Measurements from ENCODE around the gene RTF2.
"Not testable (repeated sequence)": the region's sequence is repeated elsewhere in the genome, so short reads cannot be mapped to it uniquely, and the experiment has no call there.

The RTF2 gene

GRCh38 chr20:56554869-56555268 is 86.4 kb downstream of the RTF2 start:
- DNase-seq = no peak

GRCh38 chr20:56558968-56559367 is 90.5 kb downstream of the RTF2 start:
- no peak for DNase-seq

GRCh38 chr20:56564526-56564925 is 96.1 kb downstream of the RTF2 start:
- not testable (repeated sequence) for DNase-seq

- DNase-seq = no peak
Measured at GRCh38 chr20:56565511-56565910, 97.1 kb downstream of the RTF2 start.

GRCh38 chr20:56566621-56567020 is 98.2 kb downstream of the RTF2 start:
- DNase-seq = no peak

Measured in effector CD8-positive, alpha-beta T cell (primary cell).